CD14-positive monocyte (primary cell): Measurements from ENCODE around the gene FRMD4A. TPM values are rescaled to one million over a fixed set of nuclear protein-coding genes. Genes with fewer than 3 reads are reported as not detected.

Experiments
- DNase-seq, 3 donors: peaks; one replicate each; pipeline ENCODE4 v3.0.0-alpha.2; 2011 to 2022
- H2AFZ ChIP-seq: 2 replicates; pipeline ENCODE4 v1.6.0; 2012; ENCODE audit warnings: mild to moderate bottlenecking, low read depth, low read length, inconsistent platforms; ENCODE audit not compliant: insufficient read depth, poor library complexity, severe bottlenecking
- H3K27ac ChIP-seq, 2 donors: 1 replicate in 1 of 2; 2 replicates in 1 of 2; pipeline ENCODE4 v1.5.1; 2012 to 2013; ENCODE audit warnings: low read length in 2 of 2, control low read depth in 1 of 2, inconsistent platforms in 1 of 2, low read depth in 1 of 2, mild to moderate bottlenecking in 1 of 2
- H3K27me3 ChIP-seq, 2 donors: one replicate each; pipeline versions ENCODE4 v1.6.0 to v1.6.1; 2011 to 2013; ENCODE audit warnings: low read length in 2 of 2; ENCODE audit not compliant: control insufficient read depth in 2 of 2, insufficient read depth in 2 of 2
- H3K36me3 ChIP-seq, 2 donors: replicated peaks in 1 of 2; 1 replicate in 1 of 2; 2 replicates in 1 of 2; pipeline versions ENCODE4 v1.5.1 to v1.6.1; 2012 to 2013; ENCODE audit warnings: low read length in 2 of 2, control low read depth in 1 of 2, inconsistent platforms in 1 of 2, mild to moderate bottlenecking in 1 of 2; ENCODE audit not compliant: insufficient read depth in 2 of 2, control insufficient read depth in 1 of 2
- H3K4me1 ChIP-seq, 2 donors: 1 replicate in 1 of 2; 2 replicates in 1 of 2; pipeline versions ENCODE4 v1.5.1 to v1.6.1; 2012 to 2013; ENCODE audit warnings: low read length in 2 of 2, control low read depth in 1 of 2, inconsistent platforms in 1 of 2, mild to moderate bottlenecking in 1 of 2, moderate library complexity in 1 of 2; ENCODE audit not compliant: insufficient read depth in 2 of 2, control insufficient read depth in 1 of 2
- H3K4me2 ChIP-seq: replicated peaks from 2 replicates; pipeline ENCODE3; 2012; ENCODE audit warnings: low read length, moderate library complexity, mild to moderate bottlenecking; ENCODE audit not compliant: poor library complexity, severe bottlenecking; ENCODE audit errors: extremely low read depth
- H3K4me3 ChIP-seq, 3 experiments: fragments of 200-600 bp in 1 of 3; sonication (generic) in 1 of 3; replicated peaks in 1 of 3; 1 replicate in 2 of 3; 2 replicates in 1 of 3; pipeline ENCODE4 v1.5.1; 2011 to 2013; ENCODE audit warnings: low read length in 3 of 3, mild to moderate bottlenecking in 3 of 3, control low read depth in 2 of 3, low read depth in 2 of 3, inconsistent platforms in 1 of 3, moderate library complexity in 1 of 3
- H3K79me2 ChIP-seq: 2 replicates; pipeline ENCODE4 v1.6.0; 2012; ENCODE audit warnings: mild to moderate bottlenecking, control low read depth, inconsistent platforms, low read length, moderate library complexity; ENCODE audit not compliant: insufficient read depth
- H3K9ac ChIP-seq: 2 replicates; pipeline ENCODE4 v1.6.0; 2017; ENCODE audit warnings: low read length, mild to moderate bottlenecking; ENCODE audit not compliant: insufficient read depth, poor library complexity, severe bottlenecking
- H3K9me3 ChIP-seq, 2 donors: replicated peaks in 1 of 2; 1 replicate in 1 of 2; 2 replicates in 1 of 2; pipeline versions ENCODE4 v1.5.1 to v1.6.1; 2012 to 2013; ENCODE audit warnings: low read length in 2 of 2, control low read depth in 1 of 2; ENCODE audit not compliant: control insufficient read depth in 1 of 2, insufficient read depth in 1 of 2
- H4K20me1 ChIP-seq: 2 replicates; pipeline ENCODE4 v1.6.0; 2012; ENCODE audit warnings: mild to moderate bottlenecking, low read length, control low read depth, moderate library complexity; ENCODE audit not compliant: insufficient read depth
- H3K27ac Mint-ChIP-seq, 7 donors: one replicate each; pipeline ENCODE4 v1.8.0; 2020; ENCODE audit warnings: mild to moderate bottlenecking in 7 of 7, mixed read lengths in 7 of 7, moderate library complexity in 6 of 7, inconsistent platforms in 2 of 7
- H3K27me3 Mint-ChIP-seq, 3 donors: one replicate each; pipeline ENCODE4 v1.8.0; 2021 to 2022; ENCODE audit warnings: low read depth in 3 of 3, mild to moderate bottlenecking in 3 of 3, mixed read lengths in 3 of 3, moderate library complexity in 3 of 3, inconsistent platforms in 1 of 3
- H3K36me3 Mint-ChIP-seq, 2 donors: one replicate each; pipeline ENCODE4 v1.8.0; 2020; ENCODE audit warnings: mixed read lengths in 2 of 2, inconsistent platforms in 1 of 2, mild to moderate bottlenecking in 1 of 2
- H3K4me1 Mint-ChIP-seq: one replicate; pipeline ENCODE4 v1.8.0; 2020; ENCODE audit warnings: mild to moderate bottlenecking, mixed read lengths
- H3K4me3 Mint-ChIP-seq, 2 donors: one replicate each; pipeline ENCODE4 v1.8.0; 2020; ENCODE audit warnings: mild to moderate bottlenecking in 2 of 2, mixed read lengths in 2 of 2, moderate library complexity in 1 of 2
- H3K9me3 Mint-ChIP-seq, 7 donors: one replicate each; pipeline ENCODE4 v1.8.0; 2020 to 2022; ENCODE audit warnings: mixed read lengths in 7 of 7, mild to moderate bottlenecking in 6 of 7, moderate library complexity in 6 of 7, inconsistent platforms in 2 of 7
- CTCF ChIP-seq: fragments of 200-600 bp; IDR thresholded peaks from one replicate; pipeline ENCODE4 v1.8.0; 2022; ENCODE audit warnings: antibody characterized with exemption, mild to moderate bottlenecking
- WGBS: methylation state at CpG from one replicate; pipeline ENCODE4 v1.1.5; 2013; ENCODE audit warnings: missing lambda C conversion rate; ENCODE audit not compliant: insufficient coverage; 5-methylcytosine and 5-hydroxymethylcytosine counted together
- intact Hi-C, 2 donors: fragments of 100-400 bp; cut with micrococcal nuclease; formaldehyde crosslinking; loops; one replicate each; pipeline versions ENCODE4 v1.15.0 to v1.15.1; 2023
- polyA plus RNA-seq, 3 donors: library from polyadenylated mRNA; depleted of rRNA in 1 of 3; unstranded in 2 of 3; stranded (reverse) in 1 of 3; fragments of 300-500 nt in 2 of 3; fragments of >200 nt in 1 of 3; fragmentation: Illumina TruSeq in 2 of 3; gene quantifications; 1 replicate in 2 of 3; 2 replicates in 1 of 3; pipeline ENCODE4 v1.2.3, GENCODE V29; 2012 to 2021

Gene FRMD4A
- polyA plus RNA-seq, 3 donors = 0.12 TPM; not detected in 2

DNA sequence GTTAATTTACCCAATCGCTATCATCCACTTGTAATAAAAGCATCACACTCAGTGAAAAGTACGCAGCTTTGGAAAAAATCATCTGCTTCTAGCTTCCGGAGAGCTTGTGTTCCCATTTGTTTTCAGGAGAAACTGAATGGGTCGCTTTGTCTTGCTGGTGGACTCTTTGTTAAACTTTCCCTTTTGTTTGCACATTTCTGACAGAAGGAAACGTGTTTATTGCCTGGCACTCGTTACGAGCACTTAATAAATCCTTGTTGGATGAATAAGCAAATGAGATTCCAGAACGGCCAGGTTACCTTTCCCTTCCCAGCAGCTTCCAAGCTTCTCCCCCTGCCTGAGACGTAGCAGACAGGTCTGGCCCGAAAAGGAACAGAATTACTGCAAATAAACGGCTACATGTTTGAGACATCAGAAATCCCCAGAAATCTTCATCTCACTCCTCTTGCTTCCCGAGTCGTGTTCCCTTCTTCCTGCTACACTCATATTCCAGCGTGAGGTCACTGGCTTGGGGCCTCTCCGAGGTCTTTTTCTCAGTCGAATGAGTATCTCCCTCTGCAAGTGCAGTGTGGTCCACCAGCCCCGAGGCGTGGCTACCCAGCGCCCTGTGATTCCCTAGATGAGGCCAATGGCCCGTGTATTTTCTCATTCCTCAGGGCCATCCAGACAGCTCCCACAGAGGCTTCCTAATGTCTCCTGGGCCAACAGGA, 167.2 kb downstream of the FRMD4A start:
- Histone ChIP-seq H3K9me3 (no peaks in the 10 kb centered on the region), H2AFZ (no peak overlapping the region), H3K27me3 (peaks cover 0 to 2% of the 10 kb centered on the region in 2 donors), H3K79me2 (no peaks in the 10 kb centered on the region), H3K4me3 (no peak overlapping the region), H3K9ac (no peak overlapping the region), H4K20me1 (no peaks in the 10 kb centered on the region), H3K27ac (no peak overlapping the region), H3K4me2 (no peak overlapping the region), H3K36me3 (no peaks in the 10 kb centered on the region), H3K4me1 (no peaks in the 10 kb centered on the region)
- Mint-ChIP-seq H3K9me3 (peaks cover 0 to 6% (median 3%) of the 10 kb centered on the region in 7 donors), H3K27ac (peak overlapping the region in 1 of 7 donors; percentile 27), H3K4me1 (no peaks in the 10 kb centered on the region), H3K27me3 (peaks cover 3 to 17% (median 4%) of the 10 kb centered on the region in 3 donors), H3K4me3 (peak overlapping the region in 1 of 2 donors; percentile 3), H3K36me3 (no peaks in the 10 kb centered on the region)
- DNase-seq = no peak
- WGBS = 88% methylated on average over 16 of the region's 20 CpGs
- no peak for TF ChIP-seq CTCF
- intact Hi-C loops = no loop called here

DNA sequence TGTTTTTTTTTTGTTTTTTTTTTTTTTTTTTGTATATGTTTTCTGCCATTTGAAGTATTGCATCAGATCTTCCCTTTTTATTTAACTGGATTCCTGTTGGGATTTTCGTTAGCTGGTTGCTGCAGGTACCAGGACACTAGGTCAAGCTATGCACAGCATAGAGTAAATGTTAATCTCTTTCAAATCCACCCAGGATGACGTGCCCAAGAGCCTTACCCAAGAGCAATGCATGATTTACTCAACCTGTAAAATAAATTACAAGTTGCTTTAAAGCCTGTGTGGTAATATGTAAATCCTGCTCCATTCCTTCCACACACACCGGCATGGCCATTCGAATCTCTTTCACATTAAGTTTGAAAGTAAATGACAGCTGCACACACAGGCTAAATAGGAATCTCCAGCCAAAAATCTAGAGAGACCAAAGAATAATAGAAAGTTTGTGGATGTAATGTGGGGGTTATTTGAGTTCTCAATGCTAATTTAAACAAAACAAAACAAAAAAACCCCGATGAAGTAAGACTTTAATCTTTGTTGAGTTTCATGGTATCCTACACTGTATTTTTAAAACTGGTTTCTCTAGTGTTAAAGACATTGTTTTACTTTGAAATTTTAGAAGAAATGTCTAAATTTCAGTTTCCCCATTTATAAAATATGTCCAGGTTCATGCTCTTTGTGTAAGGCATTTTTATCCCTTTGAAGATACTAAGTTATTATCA, 167.9 kb downstream of the FRMD4A start:
- Histone ChIP-seq H3K9ac (no peak overlapping the region), H3K9me3 (no peaks in the 10 kb centered on the region), H3K36me3 (no peaks in the 10 kb centered on the region), H3K27me3 (peaks cover 0 to 2% of the 10 kb centered on the region in 2 donors), H4K20me1 (no peaks in the 10 kb centered on the region), H3K4me3 (no peak overlapping the region), H3K4me1 (no peaks in the 10 kb centered on the region), H3K27ac (no peak overlapping the region), H2AFZ (no peak overlapping the region), H3K4me2 (no peak overlapping the region), H3K79me2 (no peaks in the 10 kb centered on the region)
- no peak overlapping the region for H3K4me3 Mint-ChIP-seq
- no peak for DNase-seq
- H3K36me3 Mint-ChIP-seq = no peaks in the 10 kb centered on the region
- WGBS = no CpG with 5 or more reads among the region's 5 CpGs
- H3K27me3 Mint-ChIP-seq = peaks cover 3 to 18% (median 6%) of the 10 kb centered on the region in 3 donors
- TF ChIP-seq CTCF = no peak
- no peak overlapping the region for H3K27ac Mint-ChIP-seq
- intact Hi-C loops = no loop called here
- no peaks in the 10 kb centered on the region for H3K4me1 Mint-ChIP-seq
- peaks cover 0 to 6% (median 4%) of the 10 kb centered on the region in 7 donors for H3K9me3 Mint-ChIP-seq
